ENCODE measurements around the gene TRIM44.
"Not testable (repeated sequence)": the region's sequence is repeated elsewhere in the genome, so short reads cannot be mapped to it uniquely, and the experiment has no call there.

TRIM44 gene

DNA sequence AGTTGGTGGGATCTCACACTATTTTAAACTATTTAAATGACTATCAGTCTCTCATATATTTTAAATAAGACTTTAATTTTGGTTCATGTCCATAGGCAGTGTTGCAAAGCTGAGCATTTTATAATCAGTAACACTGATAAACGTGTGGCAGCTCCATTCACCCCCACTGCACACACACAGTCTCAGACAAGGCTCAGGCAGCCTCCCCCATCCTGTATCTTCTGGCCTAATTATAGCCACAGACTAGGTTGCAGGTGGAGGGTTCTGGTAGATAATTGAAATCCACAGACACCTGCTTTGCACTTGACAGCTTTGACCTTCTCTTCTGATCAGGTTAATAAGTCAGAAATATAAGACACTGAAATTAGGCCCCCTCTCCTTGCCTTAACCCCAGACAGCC, 162.8 kb downstream of the TRIM44 start:
- no peak overlapping the region for H3K27ac Mint-ChIP-seq
- peaks cover 9% of the 10 kb centered on the region for H3K4me1 Mint-ChIP-seq (ENCODE audit: low read depth)
- H3K9me3 Mint-ChIP-seq, result no peaks in the 10 kb centered on the region
- no peak overlapping the region for H3K4me3 Mint-ChIP-seq
- no peaks in the 10 kb centered on the region for H3K36me3 Mint-ChIP-seq (ENCODE audit: low read depth)
- peaks cover 8% of the 10 kb centered on the region for H3K27me3 Mint-ChIP-seq

DNA sequence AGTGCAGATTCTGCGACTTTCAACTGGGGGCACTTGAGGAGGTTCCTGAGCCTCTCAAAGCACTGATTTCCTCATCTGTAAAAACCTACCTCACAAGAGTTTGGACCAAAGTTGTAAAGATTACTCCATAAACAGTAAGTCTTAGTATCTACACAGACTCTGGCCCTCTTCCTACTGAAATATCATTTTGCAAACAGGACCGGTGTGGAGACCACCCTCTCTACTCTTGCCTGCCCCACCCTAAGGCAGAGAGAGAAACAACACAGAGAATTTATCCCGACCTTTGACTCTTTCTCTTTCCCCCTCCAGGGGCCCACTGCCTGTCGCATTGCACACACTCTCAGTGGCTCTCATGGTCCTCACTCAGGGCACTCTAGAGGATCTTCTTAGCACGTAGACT, 163.4 kb downstream of the TRIM44 start:
- no peak overlapping the region for H3K4me3 Mint-ChIP-seq
- H3K27me3 Mint-ChIP-seq, result peaks cover 9% of the 10 kb centered on the region
- H3K4me1 Mint-ChIP-seq (ENCODE audit: low read depth), result peaks cover 9% of the 10 kb centered on the region
- H3K36me3 Mint-ChIP-seq (ENCODE audit: low read depth), result no peaks in the 10 kb centered on the region
- H3K9me3 Mint-ChIP-seq, result no peaks in the 10 kb centered on the region
- H3K27ac Mint-ChIP-seq, result no peak overlapping the region

DNA sequence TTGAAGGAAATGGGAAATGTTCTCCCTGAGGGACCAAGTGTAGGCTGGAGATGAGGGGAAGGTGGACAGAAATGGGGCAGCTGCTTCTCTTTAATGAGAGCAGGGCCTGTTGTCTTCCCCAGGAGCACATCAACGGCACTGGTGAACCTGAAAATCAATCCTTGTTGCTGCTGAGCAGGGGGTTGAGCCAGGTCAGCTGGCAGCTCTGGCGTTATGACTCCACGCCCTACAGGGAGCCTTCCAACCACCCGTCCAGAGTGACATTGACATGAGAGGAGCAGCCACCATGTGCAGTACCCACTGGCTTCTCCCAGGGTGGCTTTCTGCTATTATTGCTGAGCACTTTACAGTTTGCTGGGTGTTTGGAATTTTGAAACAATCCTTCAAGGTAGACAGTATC, 164.4 kb downstream of the TRIM44 start:
- Mint-ChIP-seq H3K4me1 (ENCODE audit: low read depth) (peaks cover 3% of the 10 kb centered on the region), H3K9me3 (no peaks in the 10 kb centered on the region), H3K27ac (no peak overlapping the region), H3K4me3 (no peak overlapping the region), H3K36me3 (ENCODE audit: low read depth) (no peaks in the 10 kb centered on the region), H3K27me3 (peaks cover 9% of the 10 kb centered on the region)

GRCh38 chr11:35836205-35836604, 173.6 kb downstream of the TRIM44 start:
- Mint-ChIP-seq H3K27me3 (peaks cover 16% of the 10 kb centered on the region), H3K4me1 (ENCODE audit: low read depth) (no peaks in the 10 kb centered on the region), H3K4me3 (no peak overlapping the region), H3K9me3 (peaks cover 5% of the 10 kb centered on the region), H3K36me3 (ENCODE audit: low read depth) (no peaks in the 10 kb centered on the region), H3K27ac (no peak overlapping the region)

DNA sequence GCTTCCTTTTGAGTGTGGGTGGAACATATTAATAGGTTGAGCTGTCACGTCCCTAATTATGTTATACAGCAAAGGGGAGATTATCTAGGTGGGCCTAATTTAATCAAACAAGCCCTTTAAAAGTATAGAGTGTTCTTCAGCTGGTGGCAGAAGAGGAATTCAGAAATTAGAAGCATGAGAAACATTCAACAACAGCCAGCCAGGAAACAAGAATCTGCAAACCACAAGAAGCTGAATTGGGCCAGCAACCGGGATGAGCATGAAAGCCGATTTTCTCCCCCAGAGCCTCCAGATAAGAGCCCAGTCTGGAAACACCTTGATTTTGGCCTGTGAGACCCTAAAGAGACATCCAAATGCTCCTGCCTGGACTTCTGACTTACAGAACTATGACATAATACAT, 175.5 kb downstream of the TRIM44 start:
- H3K27me3 Mint-ChIP-seq, result peaks cover 20% of the 10 kb centered on the region
- peaks cover 3% of the 10 kb centered on the region for H3K9me3 Mint-ChIP-seq
- H3K36me3 Mint-ChIP-seq (ENCODE audit: low read depth), result no peaks in the 10 kb centered on the region
- H3K27ac Mint-ChIP-seq, result no peak overlapping the region
- H3K4me3 Mint-ChIP-seq, result no peak overlapping the region
- H3K4me1 Mint-ChIP-seq (ENCODE audit: low read depth), result no peaks in the 10 kb centered on the region

DNA sequence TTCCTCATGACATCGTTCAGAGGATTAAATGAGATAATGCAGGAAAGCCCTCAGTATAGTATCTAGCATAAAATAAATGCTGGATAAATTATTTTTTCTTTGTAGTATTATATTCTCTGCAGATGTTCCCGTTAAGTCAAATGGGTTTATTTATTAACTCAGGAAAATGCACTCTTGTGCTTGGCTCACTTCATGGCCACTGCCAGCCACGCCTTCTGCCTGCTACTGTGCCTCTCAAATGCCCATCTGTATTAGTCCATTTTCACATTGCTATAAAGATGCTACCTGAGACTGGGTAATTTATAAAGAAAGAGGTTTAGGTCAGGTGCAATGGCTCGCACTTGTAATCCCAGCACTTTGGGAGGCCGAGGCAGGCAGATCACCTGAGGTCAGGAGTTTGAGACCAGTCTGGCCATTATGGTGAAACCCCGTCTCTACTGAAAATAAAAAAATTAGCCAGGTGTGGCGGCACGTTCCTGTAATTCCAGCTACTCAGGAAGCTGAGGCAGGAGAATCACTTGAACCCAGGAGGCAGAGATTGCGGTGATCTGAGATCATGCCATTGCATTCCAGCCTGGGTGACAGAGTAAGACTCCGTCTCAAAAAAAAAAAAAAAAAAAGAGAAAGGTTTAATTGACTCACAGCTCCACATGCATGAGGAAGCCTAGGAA, 176.3 kb downstream of the TRIM44 start:
- H3K4me3 Mint-ChIP-seq, result not testable (repeated sequence)

GRCh38 chr11:35839368-35840161, 177.0 kb downstream of the TRIM44 start:
- Mint-ChIP-seq H3K27me3 (peaks cover 20% of the 10 kb centered on the region), H3K36me3 (ENCODE audit: low read depth) (no peaks in the 10 kb centered on the region), H3K9me3 (no peaks in the 10 kb centered on the region), H3K27ac (no peak overlapping the region), H3K4me1 (ENCODE audit: low read depth) (no peaks in the 10 kb centered on the region), H3K4me3 (no peak overlapping the region)

More for the DNA sequence above, 176.3 kb downstream of the TRIM44 start:
- H3K36me3 Mint-ChIP-seq (ENCODE audit: low read depth); H3K4me1 Mint-ChIP-seq (ENCODE audit: low read depth); H3K9me3 Mint-ChIP-seq; H3K27ac Mint-ChIP-seq: not testable (repeated sequence)
- peaks cover 20% of the 10 kb centered on the region for H3K27me3 Mint-ChIP-seq

- Mint-ChIP-seq H3K4me3 (no peak overlapping the region), H3K36me3 (ENCODE audit: low read depth) (no peaks in the 10 kb centered on the region), H3K9me3 (no peaks in the 10 kb centered on the region), H3K4me1 (ENCODE audit: low read depth) (no peaks in the 10 kb centered on the region), H3K27me3 (peaks cover 19% of the 10 kb centered on the region), H3K27ac (no peak overlapping the region)
Observed at GRCh38 chr11:35841733-35842132, 179.2 kb downstream of the TRIM44 start.

- Mint-ChIP-seq H3K9me3 (no peaks in the 10 kb centered on the region), H3K36me3 (ENCODE audit: low read depth) (no peaks in the 10 kb centered on the region), H3K27me3 (peaks cover 15% of the 10 kb centered on the region), H3K4me1 (ENCODE audit: low read depth) (no peaks in the 10 kb centered on the region), H3K4me3 (no peak overlapping the region), H3K27ac (no peak overlapping the region)
Observed at GRCh38 chr11:35842958-35843357, 180.4 kb downstream of the TRIM44 start.

GRCh38 chr11:35844579-35844978, 182.0 kb downstream of the TRIM44 start:
- Mint-ChIP-seq H3K27ac (no peak overlapping the region), H3K4me1 (ENCODE audit: low read depth) (no peaks in the 10 kb centered on the region), H3K4me3 (no peak overlapping the region), H3K36me3 (ENCODE audit: low read depth) (no peaks in the 10 kb centered on the region), H3K9me3 (no peaks in the 10 kb centered on the region), H3K27me3 (peaks cover 15% of the 10 kb centered on the region)

- no peaks in the 10 kb centered on the region for H3K4me1 Mint-ChIP-seq (ENCODE audit: low read depth)
- H3K9me3 Mint-ChIP-seq, result no peaks in the 10 kb centered on the region
- H3K4me3 Mint-ChIP-seq, result no peak overlapping the region
- H3K36me3 Mint-ChIP-seq (ENCODE audit: low read depth), result no peaks in the 10 kb centered on the region
- H3K27ac Mint-ChIP-seq, result no peak overlapping the region
- peaks cover 9% of the 10 kb centered on the region for H3K27me3 Mint-ChIP-seq
Observed at GRCh38 chr11:35845860-35846259, 183.3 kb downstream of the TRIM44 start.

DNA sequence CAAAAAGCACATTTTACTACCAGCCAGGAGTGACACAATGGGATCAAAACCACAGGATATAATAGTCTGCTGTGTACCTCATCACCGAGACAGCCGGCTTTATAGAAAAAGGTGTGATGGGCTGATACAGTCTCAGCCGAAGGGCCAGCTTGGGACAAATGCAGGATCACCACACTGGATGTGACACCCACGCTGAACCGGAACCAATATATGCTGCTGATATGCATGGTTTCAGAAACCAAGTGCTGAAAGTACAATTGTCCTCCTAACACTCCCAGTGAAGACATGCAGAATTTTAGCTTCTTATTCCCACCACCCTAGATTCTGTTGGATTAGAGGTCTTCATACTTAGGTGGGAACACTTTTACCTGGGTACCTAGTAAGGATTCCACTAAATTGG, 184.3 kb downstream of the TRIM44 start:
- H3K9me3 Mint-ChIP-seq, result no peaks in the 10 kb centered on the region
- H3K4me3 Mint-ChIP-seq, result no peak overlapping the region
- H3K4me1 Mint-ChIP-seq (ENCODE audit: low read depth), result no peaks in the 10 kb centered on the region
- no peaks in the 10 kb centered on the region for H3K36me3 Mint-ChIP-seq (ENCODE audit: low read depth)
- peaks cover 3% of the 10 kb centered on the region for H3K27me3 Mint-ChIP-seq
- no peak overlapping the region for H3K27ac Mint-ChIP-seq

DNA sequence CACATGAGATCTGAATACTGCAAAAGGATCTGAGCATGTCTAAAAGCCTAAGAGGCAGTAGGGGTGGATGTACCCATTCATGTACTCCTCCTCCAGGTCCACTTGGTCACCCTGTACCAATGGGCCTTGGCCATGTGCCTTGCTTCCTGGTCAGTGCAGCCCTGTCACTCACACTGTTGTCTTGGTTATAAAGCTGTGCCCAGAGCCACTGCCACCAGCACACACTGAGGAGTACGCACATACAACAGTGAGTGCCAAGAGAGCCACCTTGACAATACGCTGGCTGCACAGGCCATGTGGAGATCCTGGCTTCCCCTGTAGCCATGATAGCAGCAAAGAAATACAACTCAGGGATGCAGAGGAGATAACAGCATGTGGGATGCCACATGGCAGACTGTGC, 184.9 kb downstream of the TRIM44 start:
- Mint-ChIP-seq H3K4me1 (ENCODE audit: low read depth) (no peaks in the 10 kb centered on the region), H3K27ac (no peak overlapping the region), H3K36me3 (ENCODE audit: low read depth) (no peaks in the 10 kb centered on the region), H3K4me3 (no peak overlapping the region), H3K27me3 (peaks cover 3% of the 10 kb centered on the region), H3K9me3 (no peaks in the 10 kb centered on the region)

GRCh38 chr11:35848616-35849015, 186.0 kb downstream of the TRIM44 start:
- no peak overlapping the region for H3K27ac Mint-ChIP-seq
- H3K27me3 Mint-ChIP-seq, result peaks cover 3% of the 10 kb centered on the region
- H3K36me3 Mint-ChIP-seq (ENCODE audit: low read depth), result no peaks in the 10 kb centered on the region
- H3K4me3 Mint-ChIP-seq, result no peak overlapping the region
- H3K9me3 Mint-ChIP-seq, result no peaks in the 10 kb centered on the region
- H3K4me1 Mint-ChIP-seq (ENCODE audit: low read depth), result no peaks in the 10 kb centered on the region

DNA sequence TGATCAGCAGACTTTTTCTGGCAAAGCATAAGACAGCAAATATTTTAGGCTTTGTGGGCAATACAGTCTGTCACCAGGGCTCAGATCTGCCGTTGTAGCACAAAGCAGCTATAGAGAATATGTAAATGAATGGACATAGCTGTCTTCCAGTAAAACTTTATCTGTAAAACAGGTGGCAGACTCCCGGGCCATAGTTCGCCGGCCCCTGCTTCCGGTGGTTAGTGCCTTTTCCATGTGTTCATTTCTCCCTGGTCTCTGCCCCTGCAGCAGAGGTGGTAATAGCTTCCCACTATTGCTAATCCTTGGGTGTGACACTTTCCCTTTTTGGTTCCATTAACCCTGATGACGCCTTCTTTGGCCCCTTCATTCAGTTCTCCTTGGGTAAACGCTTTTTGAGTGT, 187.6 kb downstream of the TRIM44 start:
- H3K27me3 Mint-ChIP-seq, result peaks cover 3% of the 10 kb centered on the region
- H3K36me3 Mint-ChIP-seq (ENCODE audit: low read depth), result no peaks in the 10 kb centered on the region
- H3K27ac Mint-ChIP-seq, result no peak overlapping the region
- no peak overlapping the region for H3K4me3 Mint-ChIP-seq
- H3K4me1 Mint-ChIP-seq (ENCODE audit: low read depth), result no peaks in the 10 kb centered on the region
- no peaks in the 10 kb centered on the region for H3K9me3 Mint-ChIP-seq

GRCh38 chr11:35851342-35851741, 188.8 kb downstream of the TRIM44 start:
- no peaks in the 10 kb centered on the region for H3K4me1 Mint-ChIP-seq (ENCODE audit: low read depth)
- no peaks in the 10 kb centered on the region for H3K9me3 Mint-ChIP-seq
- no peak overlapping the region for H3K4me3 Mint-ChIP-seq
- H3K27me3 Mint-ChIP-seq, result no peaks in the 10 kb centered on the region
- H3K27ac Mint-ChIP-seq, result no peak overlapping the region
- no peaks in the 10 kb centered on the region for H3K36me3 Mint-ChIP-seq (ENCODE audit: low read depth)
